Thyroid gland (tissue), 4 donors: ENCODE results near the gene SH3BP4. TPM values are rescaled to one million over a fixed set of nuclear protein-coding genes. Genes with fewer than 3 reads are reported as not detected.
A peak's percentile ranks its signal among the peaks of the same experiment; 100 is the strongest.

Experiments used
- DNase-seq, 2 donors: peaks; one replicate each; pipeline ENCODE4 v3.0.0-alpha.2; 2019
- H3K27ac ChIP-seq, 3 donors: fragments of 200-600 bp; sonication (generic); 1 replicate in 2 of 3; 2 replicates in 1 of 3; pipeline ENCODE4 v1.5.1; 2016 to 2019; ENCODE audit warnings: mild to moderate bottlenecking in 1 of 3, moderate library complexity in 1 of 3
- H3K27me3 ChIP-seq: fragments of 200-600 bp; sonication (generic); one replicate; pipeline ENCODE4 v1.5.1; 2019
- H3K36me3 ChIP-seq, 2 donors: fragments of 200-600 bp; sonication (generic); one replicate each; pipeline ENCODE4 v1.5.1; 2016 to 2019
- H3K4me1 ChIP-seq, 2 donors: fragments of 200-600 bp; sonication (generic); one replicate each; pipeline ENCODE4 v1.5.1; 2017 to 2019
- H3K4me3 ChIP-seq, 3 donors: fragments of 200-600 bp; sonication (generic); replicated peaks in 1 of 3; 1 replicate in 2 of 3; 2 replicates in 1 of 3; pipeline ENCODE4 v1.5.1; 2016; ENCODE audit warnings: mild to moderate bottlenecking in 1 of 3
- H3K9me3 ChIP-seq: fragments of 200-600 bp; sonication (generic); one replicate; pipeline ENCODE4 v1.5.1; 2017
- POLR2A ChIP-seq, 2 donors: fragments of 450-650 bp; IDR thresholded peaks; one replicate each; pipeline ENCODE4 v1.6.1; 2017; ENCODE audit warnings: antibody characterized with exemption in 2 of 2, mild to moderate bottlenecking in 2 of 2, moderate library complexity in 1 of 2
- WGBS, 2 donors: methylation state at CpG; one replicate each; pipeline ENCODE4 v1.1.5; 2017; 5-methylcytosine and 5-hydroxymethylcytosine counted together
- intact Hi-C: fragments of 100-400 bp; cut with DNase I; formaldehyde crosslinking; loops from one replicate; pipeline ENCODE4 v1.15.1; 2023
- total RNA-seq, 4 donors: library from RNA; depleted of rRNA; stranded (reverse); fragments of >200 nt; gene quantifications; one replicate each; pipeline ENCODE4 v1.2.3, GENCODE V29; 2016
- TF ChIP-seq, protein P1 (sequence below), 6 experiments: fragments of 200-600 bp in 3 of 6; fragments of 450-650 bp in 3 of 6; sonication (generic) in 3 of 6; IDR thresholded peaks; one replicate each; pipeline ENCODE4 v1.5.1; 2016 to 2019; ENCODE audit warnings: antibody characterized with exemption in 6 of 6, mild to moderate bottlenecking in 2 of 6, inconsistent platforms in 1 of 6, moderate library complexity in 1 of 6

The SH3BP4 gene
- total RNA-seq, 4 donors from 2014 or later: 36.9 to 64.6 (median 47.9) TPM

DNA sequence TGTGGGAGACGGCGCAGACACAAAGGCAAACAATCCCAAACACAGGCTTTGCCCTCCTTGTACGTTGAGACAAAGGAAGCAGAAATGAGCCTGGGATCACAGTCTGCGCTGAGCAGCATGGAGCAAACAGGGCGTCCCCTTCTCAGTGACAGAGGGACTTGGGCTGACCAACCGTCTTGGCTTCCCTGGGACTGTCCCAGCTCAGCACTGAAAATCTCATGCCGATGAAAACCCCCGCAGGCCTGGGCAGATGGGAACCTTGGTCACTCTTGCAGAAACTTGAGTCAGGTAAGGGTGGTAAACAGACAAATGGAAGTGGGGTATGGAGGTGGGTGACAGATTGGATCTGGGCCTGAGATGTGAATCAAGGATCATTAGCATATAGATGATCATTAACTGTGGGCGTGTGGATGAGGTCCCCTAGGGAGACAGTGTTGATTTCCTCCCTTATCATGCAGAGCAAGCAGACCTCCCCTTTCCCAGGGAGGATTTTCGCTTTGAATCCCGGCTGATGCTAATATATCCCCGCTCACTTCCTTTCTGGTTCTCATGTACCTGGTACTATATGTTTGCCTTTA is 19.1 kb upstream of the SH3BP4 start:
- H3K36me3 ChIP-seq: no peaks in the 10 kb centered on the region

DNA sequence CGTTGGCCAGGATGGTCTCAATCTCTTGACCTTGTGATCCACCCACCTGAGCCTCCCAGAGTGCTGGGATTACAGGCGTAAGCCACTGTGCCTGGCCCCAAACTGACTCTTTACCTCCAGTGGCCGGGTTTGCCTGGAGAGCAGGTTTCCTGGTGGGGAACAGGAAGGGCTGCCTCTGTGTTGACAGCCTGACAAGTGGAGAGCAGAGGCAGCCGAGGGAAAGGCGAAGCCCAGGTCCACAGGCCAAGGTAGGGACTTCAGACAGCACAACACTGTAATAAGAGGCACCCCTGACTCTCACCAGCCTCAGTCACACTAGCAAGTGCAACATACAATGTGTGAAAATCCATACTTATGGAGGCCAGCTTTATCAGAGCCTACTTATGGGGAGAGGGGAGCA is 16.5 kb upstream of the SH3BP4 start:
- Histone ChIP-seq H3K27me3 (no peaks in the 10 kb centered on the region), H3K4me1 (peaks cover 0 to 11% of the 10 kb centered on the region in 2 donors), H3K4me3 (no peak overlapping the region), H3K9me3 (no peaks in the 10 kb centered on the region), H3K36me3 (no peaks in the 10 kb centered on the region), H3K27ac (no peak overlapping the region)
- 87 to 90% methylated on average over 5 of the region's 5 CpGs for WGBS, 2 donors
- no peak for TF ChIP-seq POLR2A (IDR thresholded peaks at IDR 0.05)
- TF ChIP-seq, protein P1, sequence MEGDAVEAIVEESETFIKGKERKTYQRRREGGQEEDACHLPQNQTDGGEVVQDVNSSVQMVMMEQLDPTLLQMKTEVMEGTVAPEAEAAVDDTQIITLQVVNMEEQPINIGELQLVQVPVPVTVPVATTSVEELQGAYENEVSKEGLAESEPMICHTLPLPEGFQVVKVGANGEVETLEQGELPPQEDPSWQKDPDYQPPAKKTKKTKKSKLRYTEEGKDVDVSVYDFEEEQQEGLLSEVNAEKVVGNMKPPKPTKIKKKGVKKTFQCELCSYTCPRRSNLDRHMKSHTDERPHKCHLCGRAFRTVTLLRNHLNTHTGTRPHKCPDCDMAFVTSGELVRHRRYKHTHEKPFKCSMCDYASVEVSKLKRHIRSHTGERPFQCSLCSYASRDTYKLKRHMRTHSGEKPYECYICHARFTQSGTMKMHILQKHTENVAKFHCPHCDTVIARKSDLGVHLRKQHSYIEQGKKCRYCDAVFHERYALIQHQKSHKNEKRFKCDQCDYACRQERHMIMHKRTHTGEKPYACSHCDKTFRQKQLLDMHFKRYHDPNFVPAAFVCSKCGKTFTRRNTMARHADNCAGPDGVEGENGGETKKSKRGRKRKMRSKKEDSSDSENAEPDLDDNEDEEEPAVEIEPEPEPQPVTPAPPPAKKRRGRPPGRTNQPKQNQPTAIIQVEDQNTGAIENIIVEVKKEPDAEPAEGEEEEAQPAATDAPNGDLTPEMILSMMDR (IDR thresholded peaks at IDR 0.05): no peak
- intact Hi-C loops: no loop called here
- DNase-seq: no peak

More for the DNA sequence above, 19.1 kb upstream of the SH3BP4 start:
- Histone ChIP-seq H3K9me3 (no peaks in the 10 kb centered on the region), H3K4me1 (no peaks in the 10 kb centered on the region), H3K27me3 (no peaks in the 10 kb centered on the region), H3K27ac (no peak overlapping the region), H3K4me3 (no peak overlapping the region)
- WGBS, 2 donors: 68 to 75% methylated on average over 9 to 12 of the region's 12 CpGs
- DNase-seq: no peak
- TF ChIP-seq POLR2A (IDR thresholded peaks at IDR 0.05): no peak
- TF ChIP-seq, protein P1 (IDR thresholded peaks at IDR 0.05): no peak
- intact Hi-C loops: no loop called here

- Histone ChIP-seq H3K27ac (peak overlapping the region in 1 of 3 donors; percentile 31), H3K4me1 (peaks cover 10 to 27% of the 10 kb centered on the region in 2 donors), H3K27me3 (no peaks in the 10 kb centered on the region), H3K9me3 (no peaks in the 10 kb centered on the region), H3K4me3 (no peak overlapping the region), H3K36me3 (no peaks in the 10 kb centered on the region)
- no peak for DNase-seq
- TF ChIP-seq, protein P1 (IDR thresholded peaks at IDR 0.05): no peak
- no peak for TF ChIP-seq POLR2A (IDR thresholded peaks at IDR 0.05)
- 63 to 69% methylated on average over 4 of the region's 4 CpGs for WGBS, 2 donors
- intact Hi-C loops: no loop called here
Observed at GRCh38 chr2:234939576-234939975, 12.2 kb upstream of the SH3BP4 start.

- Histone ChIP-seq H3K4me1 (peaks cover 10 to 27% of the 10 kb centered on the region in 2 donors), H3K4me3 (no peak overlapping the region), H3K9me3 (no peaks in the 10 kb centered on the region), H3K27me3 (no peaks in the 10 kb centered on the region), H3K36me3 (no peaks in the 10 kb centered on the region), H3K27ac (peak overlapping the region in 1 of 3 donors; percentile 31)
- no peak for TF ChIP-seq POLR2A (IDR thresholded peaks at IDR 0.05)
- TF ChIP-seq, protein P1 (IDR thresholded peaks at IDR 0.05): no peak
- no peak for DNase-seq
- 83 to 85% methylated on average over 5 of the region's 5 CpGs for WGBS, 2 donors
- intact Hi-C loops: no loop called here
Observed at GRCh38 chr2:234939996-234940395, 11.8 kb upstream of the SH3BP4 start.

DNA sequence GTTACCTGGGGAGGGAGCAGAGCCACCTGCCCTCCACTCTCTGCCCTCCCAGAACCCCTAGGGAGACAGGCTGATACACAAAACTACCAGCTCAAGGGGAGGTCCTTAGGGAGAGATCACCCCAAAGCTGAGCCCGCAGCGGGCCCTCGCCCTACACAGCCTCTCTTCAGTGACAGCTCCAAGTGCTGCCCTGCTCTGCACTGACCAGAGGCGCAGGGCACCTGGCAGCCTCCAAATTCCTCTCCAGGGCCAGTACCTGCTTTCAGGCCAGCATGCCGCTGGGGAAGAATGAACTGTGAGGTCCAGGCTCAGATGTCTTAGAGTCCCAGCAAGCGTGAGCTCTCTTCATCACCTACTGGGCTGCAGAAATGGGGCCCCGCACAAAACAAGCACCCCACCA is 11.3 kb upstream of the SH3BP4 start:
- Histone ChIP-seq H3K27me3 (no peaks in the 10 kb centered on the region), H3K27ac (peak overlapping the region in 1 of 3 donors; percentile 31), H3K4me1 (peaks cover 10 to 27% of the 10 kb centered on the region in 2 donors), H3K9me3 (no peaks in the 10 kb centered on the region), H3K36me3 (no peaks in the 10 kb centered on the region), H3K4me3 (no peak overlapping the region)
- DNase-seq: no peak
- WGBS, 2 donors: 92 to 96% methylated on average over 7 of the region's 7 CpGs
- intact Hi-C loops: no loop called here
- TF ChIP-seq, protein P1 (IDR thresholded peaks at IDR 0.05): no peak
- no peak for TF ChIP-seq POLR2A (IDR thresholded peaks at IDR 0.05)
